Lower leg skin (tissue), 3 donors: Measurements from ENCODE around the gene CTTNBP2.

ENCODE experiments used
- CTCF ChIP-seq, 3 donors: fragments of 450-650 bp; IDR thresholded peaks; one replicate each; pipeline ENCODE4 v1.5.1; 2016; ENCODE audit warnings: antibody characterized with exemption in 3 of 3, mild to moderate bottlenecking in 3 of 3, moderate library complexity in 2 of 3
- POLR2A ChIP-seq, 2 donors: fragments of 450-650 bp; IDR thresholded peaks; one replicate each; pipeline ENCODE4 v1.6.1; 2016 to 2017; ENCODE audit warnings: antibody characterized with exemption in 2 of 2, mild to moderate bottlenecking in 1 of 2, moderate library complexity in 1 of 2

DNA sequence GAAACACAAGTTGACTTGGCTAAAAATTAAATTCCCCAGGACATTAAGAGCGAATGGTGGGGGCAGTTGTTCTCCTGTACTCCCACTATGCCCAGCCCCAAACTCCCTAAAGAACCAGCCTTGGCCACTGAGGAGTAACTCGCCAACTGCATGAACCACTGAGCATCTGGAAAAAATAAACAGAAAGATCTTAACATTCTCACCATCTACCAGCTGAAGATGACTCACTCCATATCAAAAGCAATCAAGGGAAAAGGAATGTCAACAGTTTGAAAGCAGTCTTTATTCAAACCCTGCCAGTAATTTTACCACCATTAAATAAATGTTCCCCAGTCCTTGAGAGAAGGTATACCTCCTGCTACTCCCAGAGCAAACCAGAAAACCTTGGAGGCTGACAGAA, 45.4 kb downstream of the CTTNBP2 start:
- TF ChIP-seq CTCF (IDR thresholded peaks at IDR 0.05), result no peak
- no peak for TF ChIP-seq POLR2A (IDR thresholded peaks at IDR 0.05)
